HL-60 (cell line): ENCODE data around the gene PRDM8.

Experiments used
- DNase-seq, 2 experiments: peaks; one replicate each; pipeline ENCODE4 v3.0.0-alpha.2; 2010 to 2020; ENCODE audit warnings: low read depth in 1 of 2, low spot score in 1 of 2
- H3K27ac ChIP-seq: fragments of 250-450 bp; sonication (Bioruptor Pico); replicated peaks from 2 replicates; pipeline ENCODE4 v1.5.1; 2020; ENCODE audit warnings: mild to moderate bottlenecking, moderate library complexity
- H3K27me3 ChIP-seq: fragments of 250-450 bp; sonication (Bioruptor Pico); 2 replicates; pipeline ENCODE4 v1.5.1; 2021; ENCODE audit warnings: mild to moderate bottlenecking, moderate library complexity; ENCODE audit not compliant: insufficient read depth, poor library complexity, severe bottlenecking
- H3K4me3 ChIP-seq: replicated peaks from 2 replicates; pipeline ENCODE4 v1.5.1; 2011; ENCODE audit warnings: mild to moderate bottlenecking, control low read depth, low read length; ENCODE audit not compliant: insufficient read depth
- GABPA ChIP-seq: IDR thresholded peaks from 2 replicates; pipeline ENCODE4 v1.6.1; 2012; ENCODE audit warnings: low read depth
- POLR2AphosphoS5 ChIP-seq: IDR thresholded peaks from 2 replicates; pipeline ENCODE4 v1.6.1; 2012; ENCODE audit warnings: low read depth
- SPI1 ChIP-seq: IDR thresholded peaks from 2 replicates; pipeline ENCODE4 v1.6.1; 2012; ENCODE audit warnings: low read depth, mild to moderate bottlenecking, borderline replicate concordance
- TF ChIP-seq, protein P1 (sequence below): IDR thresholded peaks from one replicate; pipeline ENCODE4 v1.5.1; 2011; ENCODE audit warnings: low read length, control low read depth, inconsistent platforms; ENCODE audit not compliant: insufficient read depth
- TF ChIP-seq, protein P2 (sequence below): IDR thresholded peaks from 2 replicates; pipeline ENCODE4 v1.6.1; 2012; ENCODE audit warnings: low read depth; ENCODE audit not compliant: insufficient replicate concordance

The PRDM8 gene

GRCh38 chr4:80207664-80208063, 10.4 kb downstream of the PRDM8 start:
- no peak for TF ChIP-seq GABPA
- TF ChIP-seq, protein P1, sequence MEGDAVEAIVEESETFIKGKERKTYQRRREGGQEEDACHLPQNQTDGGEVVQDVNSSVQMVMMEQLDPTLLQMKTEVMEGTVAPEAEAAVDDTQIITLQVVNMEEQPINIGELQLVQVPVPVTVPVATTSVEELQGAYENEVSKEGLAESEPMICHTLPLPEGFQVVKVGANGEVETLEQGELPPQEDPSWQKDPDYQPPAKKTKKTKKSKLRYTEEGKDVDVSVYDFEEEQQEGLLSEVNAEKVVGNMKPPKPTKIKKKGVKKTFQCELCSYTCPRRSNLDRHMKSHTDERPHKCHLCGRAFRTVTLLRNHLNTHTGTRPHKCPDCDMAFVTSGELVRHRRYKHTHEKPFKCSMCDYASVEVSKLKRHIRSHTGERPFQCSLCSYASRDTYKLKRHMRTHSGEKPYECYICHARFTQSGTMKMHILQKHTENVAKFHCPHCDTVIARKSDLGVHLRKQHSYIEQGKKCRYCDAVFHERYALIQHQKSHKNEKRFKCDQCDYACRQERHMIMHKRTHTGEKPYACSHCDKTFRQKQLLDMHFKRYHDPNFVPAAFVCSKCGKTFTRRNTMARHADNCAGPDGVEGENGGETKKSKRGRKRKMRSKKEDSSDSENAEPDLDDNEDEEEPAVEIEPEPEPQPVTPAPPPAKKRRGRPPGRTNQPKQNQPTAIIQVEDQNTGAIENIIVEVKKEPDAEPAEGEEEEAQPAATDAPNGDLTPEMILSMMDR, result no peak
- TF ChIP-seq, protein P2, sequence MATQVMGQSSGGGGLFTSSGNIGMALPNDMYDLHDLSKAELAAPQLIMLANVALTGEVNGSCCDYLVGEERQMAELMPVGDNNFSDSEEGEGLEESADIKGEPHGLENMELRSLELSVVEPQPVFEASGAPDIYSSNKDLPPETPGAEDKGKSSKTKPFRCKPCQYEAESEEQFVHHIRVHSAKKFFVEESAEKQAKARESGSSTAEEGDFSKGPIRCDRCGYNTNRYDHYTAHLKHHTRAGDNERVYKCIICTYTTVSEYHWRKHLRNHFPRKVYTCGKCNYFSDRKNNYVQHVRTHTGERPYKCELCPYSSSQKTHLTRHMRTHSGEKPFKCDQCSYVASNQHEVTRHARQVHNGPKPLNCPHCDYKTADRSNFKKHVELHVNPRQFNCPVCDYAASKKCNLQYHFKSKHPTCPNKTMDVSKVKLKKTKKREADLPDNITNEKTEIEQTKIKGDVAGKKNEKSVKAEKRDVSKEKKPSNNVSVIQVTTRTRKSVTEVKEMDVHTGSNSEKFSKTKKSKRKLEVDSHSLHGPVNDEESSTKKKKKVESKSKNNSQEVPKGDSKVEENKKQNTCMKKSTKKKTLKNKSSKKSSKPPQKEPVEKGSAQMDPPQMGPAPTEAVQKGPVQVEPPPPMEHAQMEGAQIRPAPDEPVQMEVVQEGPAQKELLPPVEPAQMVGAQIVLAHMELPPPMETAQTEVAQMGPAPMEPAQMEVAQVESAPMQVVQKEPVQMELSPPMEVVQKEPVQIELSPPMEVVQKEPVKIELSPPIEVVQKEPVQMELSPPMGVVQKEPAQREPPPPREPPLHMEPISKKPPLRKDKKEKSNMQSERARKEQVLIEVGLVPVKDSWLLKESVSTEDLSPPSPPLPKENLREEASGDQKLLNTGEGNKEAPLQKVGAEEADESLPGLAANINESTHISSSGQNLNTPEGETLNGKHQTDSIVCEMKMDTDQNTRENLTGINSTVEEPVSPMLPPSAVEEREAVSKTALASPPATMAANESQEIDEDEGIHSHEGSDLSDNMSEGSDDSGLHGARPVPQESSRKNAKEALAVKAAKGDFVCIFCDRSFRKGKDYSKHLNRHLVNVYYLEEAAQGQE, result no peak
- no peak for TF ChIP-seq SPI1
- TF ChIP-seq POLR2AphosphoS5, result no peak
- DNase-seq, result no peak
- no peaks in the 10 kb centered on the region for H3K27me3 ChIP-seq
- no peak overlapping the region for H3K4me3 ChIP-seq
- H3K27ac ChIP-seq, result no peak overlapping the region

DNA sequence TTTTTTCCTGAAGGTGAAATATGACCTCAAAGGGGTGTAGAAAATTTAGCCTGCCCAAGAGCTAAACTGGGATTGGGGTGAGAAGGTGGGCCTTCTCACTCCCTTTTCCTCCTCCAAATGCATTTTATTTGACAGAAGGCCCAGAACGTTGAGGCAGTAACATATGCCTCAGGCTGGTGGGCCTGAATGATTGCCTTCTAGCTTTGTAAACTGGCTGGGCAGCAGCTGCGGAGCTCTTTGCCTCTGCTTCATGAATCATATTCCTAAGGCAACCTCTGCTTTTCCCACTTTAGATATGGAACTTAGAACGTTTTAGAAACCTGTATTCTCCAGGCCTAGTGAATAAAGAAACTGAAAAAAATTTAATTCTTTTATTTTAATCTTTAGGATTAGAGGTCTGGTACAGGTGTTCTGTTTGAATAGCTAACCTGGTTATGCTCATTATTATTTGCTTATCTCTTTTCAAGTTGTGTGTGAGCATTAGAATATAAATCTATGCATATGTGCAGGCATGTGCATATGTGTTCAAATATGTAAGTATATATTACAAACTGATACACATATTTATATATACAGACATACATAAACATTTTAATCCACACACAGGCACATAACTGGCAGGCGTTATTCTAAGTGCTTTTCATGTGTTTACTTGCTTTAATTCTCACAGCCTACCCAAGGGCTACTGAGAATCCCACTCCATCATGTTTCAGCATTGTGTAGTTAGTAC, 11.5 kb downstream of the PRDM8 start:
- DNase-seq, result no peak
- H3K27me3 ChIP-seq, result no peaks in the 10 kb centered on the region
- H3K4me3 ChIP-seq, result no peak overlapping the region
- H3K27ac ChIP-seq, result no peak overlapping the region
- TF ChIP-seq GABPA (no peak), POLR2AphosphoS5 (no peak), SPI1 (no peak)
- TF ChIP-seq, protein P1, result no peak
- TF ChIP-seq, protein P2, result no peak

DNA sequence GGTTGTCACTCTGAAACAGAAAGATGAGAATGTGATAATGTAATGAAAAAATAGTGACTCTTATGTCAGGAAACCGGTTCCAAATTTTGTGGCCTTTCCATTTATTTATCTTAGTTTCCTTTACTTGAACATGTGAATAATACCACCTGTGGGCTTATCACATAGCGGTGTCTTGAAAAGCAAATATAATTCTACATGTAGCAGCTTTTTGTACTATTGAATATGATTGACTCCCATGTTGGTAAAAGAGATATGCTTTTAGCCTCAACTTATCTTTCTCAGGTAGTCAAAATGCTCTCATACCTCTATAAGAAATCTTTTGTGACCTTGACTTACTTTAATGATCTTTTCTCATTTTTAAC, 12.0 kb downstream of the PRDM8 start:
- TF ChIP-seq POLR2AphosphoS5 (no peak), GABPA (no peak), SPI1 (no peak)
- TF ChIP-seq, protein P2, result no peak
- TF ChIP-seq, protein P1, result no peak
- Histone ChIP-seq H3K27ac (no peak overlapping the region), H3K4me3 (no peak overlapping the region), H3K27me3 (no peaks in the 10 kb centered on the region)
- DNase-seq, result no peak
